ENCODE data around the gene PTPN3.

The PTPN3 gene

DNA sequence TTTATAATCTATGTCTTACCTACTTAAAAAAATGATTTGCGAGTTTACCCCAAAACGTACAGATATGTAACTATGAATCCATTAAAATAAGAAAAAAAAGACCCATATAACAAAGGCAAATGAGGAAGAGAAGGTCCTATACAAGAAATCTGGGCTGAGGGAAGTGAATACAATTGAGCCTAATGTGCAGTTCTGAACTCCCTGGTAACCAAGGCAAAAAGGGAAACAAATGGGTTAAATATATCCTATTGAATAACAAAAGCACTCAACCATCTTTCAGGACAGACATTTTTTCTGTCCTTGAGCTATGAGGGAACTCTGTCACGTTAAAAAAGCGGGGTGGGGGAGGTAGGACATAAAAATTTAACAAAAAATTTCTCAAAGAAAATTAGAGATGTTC lies 78.6 kb downstream of the PTPN3 start:
- no peak for DNase-seq

DNA sequence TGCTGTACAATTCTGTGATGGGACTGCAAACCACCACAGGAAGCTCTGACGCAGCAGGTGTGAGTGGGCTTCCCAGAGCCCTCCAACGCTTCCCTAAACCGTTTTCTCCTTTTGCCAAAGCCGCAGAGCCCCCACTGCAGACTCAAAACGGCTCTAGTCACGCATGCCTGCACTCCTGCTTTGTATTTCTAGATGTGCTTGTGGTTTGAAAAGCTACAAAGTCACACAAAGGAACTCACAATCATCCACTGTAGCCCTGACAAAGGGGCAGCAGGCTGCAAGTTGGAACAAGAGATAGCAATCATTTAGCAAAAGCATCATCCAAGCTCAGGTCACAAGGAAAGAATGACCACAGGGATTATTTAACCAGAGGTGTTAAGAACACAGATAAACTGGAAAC lies 79.3 kb downstream of the PTPN3 start:
- DNase-seq: no peak

DNA sequence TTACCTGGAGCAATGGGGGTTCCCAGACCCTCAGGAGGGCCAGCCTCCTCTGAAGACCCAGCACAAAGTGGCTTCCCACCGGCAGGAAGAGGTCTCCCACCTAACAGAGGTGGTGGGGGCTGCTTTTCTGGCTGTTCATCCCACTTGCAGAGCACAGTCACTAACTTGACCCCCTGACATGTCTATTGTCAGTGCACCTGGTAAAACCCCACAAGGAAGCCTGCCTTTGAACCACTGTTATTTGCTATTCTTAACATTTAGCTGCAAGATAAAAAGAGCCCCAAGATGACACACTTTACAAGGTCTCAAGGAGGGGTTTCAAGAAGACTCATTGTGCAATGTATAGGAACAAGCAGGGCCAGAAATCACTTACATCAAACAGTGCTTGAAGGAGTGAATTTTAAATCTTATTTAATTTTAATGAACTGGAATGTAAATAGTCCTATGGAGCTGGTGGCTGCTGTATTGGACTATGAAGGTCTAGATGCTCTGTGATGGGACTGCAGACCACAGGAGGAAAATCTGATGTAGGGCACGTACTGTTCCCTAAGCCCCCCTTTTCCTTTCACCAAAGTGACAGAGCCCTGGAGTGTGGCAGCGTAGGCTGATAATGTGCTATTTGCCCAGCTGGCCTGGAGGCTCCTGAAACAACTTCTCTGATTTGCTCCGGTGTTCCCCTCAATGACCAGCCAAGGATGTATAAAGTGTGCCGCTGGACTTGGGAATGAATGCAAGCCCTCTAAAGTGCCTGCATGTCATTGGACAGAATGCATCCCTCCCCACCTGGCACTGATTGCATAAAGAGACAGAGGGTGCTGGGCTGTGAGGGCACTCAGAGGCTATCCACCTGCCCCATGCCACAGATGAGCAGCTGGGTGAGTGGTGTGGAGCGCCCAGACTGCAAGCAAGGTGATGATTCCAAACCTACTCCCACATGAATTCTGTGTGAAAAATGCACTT lies 80.2 kb downstream of the PTPN3 start:
- no peak for DNase-seq

DNA sequence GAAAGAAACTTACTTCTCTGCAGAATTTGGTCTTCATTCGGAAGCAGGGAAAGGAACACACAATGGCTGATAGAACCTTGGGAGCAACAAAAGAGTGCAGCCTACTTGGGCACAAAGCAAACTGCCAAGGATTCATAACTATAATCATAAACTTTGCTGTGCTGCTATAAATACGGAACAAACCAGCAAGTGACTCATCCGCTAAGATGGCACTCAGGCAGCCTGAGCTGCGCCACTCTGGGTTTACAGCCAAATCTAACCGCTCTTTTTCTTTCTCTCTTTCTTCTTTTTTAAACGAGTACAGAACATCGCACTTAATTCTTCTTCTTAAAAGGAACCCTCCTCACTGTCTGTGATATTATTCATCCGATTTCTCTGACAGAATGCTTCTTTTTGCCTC lies 81.1 kb downstream of the PTPN3 start:
- no peak for DNase-seq

DNA sequence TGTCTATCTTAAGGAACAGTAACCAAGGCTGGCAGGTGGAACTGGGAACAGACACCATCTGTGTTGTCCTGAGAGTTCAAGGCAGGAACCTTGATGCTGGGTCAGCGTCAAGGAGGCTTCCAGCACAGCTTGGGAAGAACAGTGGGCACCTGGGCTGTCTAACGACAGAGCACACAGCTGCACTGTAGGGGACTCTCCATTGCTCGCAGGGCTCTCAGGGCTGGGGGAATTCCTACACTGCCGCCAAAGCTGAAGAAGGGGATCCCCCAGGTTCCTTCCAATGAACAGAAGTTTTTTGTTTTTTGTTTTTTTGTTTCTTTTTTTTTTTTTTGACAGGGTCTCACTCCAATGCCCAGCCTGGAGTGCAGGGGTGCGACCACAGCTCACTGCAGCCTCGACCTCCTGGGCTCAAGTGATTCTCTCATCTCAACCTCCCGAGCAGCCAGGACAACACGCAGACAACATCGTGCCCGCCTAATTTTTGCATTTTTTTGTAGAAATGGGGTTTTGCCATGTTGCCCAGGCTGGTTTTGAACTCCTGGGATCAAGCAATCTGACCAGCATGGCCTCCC lies 81.9 kb downstream of the PTPN3 start:
- no peak for DNase-seq

DNA sequence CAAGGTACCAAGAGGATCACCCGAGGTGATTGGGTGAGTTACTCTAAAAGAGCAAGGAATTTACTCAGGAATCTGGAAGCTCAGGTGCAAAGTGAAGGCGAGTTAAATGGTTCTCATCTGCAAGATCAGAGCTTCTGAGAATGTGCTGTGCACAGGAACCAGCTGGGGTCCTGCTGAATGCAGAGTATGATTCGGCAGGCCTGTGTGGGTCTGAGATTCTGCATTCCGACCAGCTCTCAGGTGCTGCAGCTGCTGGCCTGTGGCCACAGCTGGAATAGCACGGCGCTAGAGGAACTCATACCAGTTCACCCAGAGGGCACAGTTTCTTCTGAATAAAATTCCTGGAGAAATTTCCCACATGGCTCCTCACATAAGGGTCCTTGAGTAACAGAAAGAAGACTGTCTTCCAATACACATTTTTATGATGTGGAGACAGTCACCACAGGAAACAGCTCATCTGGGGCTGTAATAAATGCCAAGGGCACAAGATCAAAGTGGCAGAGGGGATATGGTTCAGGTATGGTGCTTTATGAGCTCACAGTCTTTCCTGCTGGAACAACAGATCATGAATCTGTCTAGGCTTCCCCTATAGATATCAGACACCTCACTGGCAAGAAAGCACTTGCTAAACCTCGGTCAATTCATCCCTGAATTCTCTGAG lies 83.9 kb downstream of the PTPN3 start:
- no peak for DNase-seq

DNA sequence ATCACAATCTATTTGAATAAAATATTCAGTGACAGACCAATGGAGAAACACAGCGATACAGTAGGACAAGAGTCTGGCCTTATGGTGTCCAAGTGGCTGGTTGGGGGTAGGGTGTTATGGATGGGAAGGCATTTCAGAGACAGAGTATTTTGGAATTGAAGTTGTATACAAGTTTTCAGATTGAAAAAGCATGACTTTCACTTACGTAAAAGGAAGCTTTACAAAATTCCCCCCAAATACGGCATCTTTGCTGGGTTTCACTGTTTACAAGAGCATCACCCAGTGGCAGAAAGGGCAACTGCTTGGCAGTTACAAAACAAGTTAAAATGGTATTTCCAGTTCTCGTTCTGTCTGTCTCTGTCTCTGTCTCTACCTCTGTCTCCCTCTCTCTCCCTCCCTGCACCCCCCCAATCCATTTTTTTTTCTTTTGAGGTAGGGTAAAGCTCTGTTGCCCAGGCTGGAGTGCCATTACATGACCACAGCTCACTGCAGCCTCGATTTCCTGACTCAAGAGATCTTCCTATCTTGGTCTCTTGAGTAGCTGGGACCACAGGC lies 86.2 kb downstream of the PTPN3 start:
- DNase-seq: no peak

DNA sequence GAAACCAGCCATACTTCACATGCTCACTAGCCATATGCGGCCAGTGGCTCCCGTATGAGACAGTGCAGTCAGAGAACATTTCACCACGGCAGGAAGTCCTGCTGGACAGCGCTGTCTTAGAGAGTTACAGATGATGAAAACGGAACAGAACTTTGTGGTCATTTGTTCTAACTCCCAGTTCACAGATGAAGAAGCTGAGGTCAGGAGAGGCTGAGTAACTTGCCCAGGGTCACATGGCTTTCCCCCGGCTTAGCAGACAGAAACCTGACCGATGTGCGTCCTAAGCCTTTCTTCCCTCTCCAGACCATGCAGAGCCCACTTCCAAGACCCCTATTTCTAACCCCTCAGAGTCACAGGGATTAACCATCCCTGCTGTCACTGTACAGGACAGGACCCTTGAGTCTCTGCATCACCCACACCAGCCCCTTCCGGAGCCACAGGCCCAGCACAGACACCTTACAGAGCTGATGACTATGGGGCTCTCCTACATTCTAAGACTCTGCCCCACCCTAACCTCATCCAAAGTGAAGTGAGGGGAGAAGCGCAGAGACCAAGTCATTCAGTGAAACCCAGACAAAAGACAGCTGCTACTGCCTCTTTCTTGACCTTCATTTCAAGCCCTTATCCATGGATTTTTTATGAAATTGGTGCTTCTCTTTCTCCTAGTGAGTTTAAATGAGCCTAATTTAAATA lies 86.9 kb downstream of the PTPN3 start:
- no peak for DNase-seq

DNA sequence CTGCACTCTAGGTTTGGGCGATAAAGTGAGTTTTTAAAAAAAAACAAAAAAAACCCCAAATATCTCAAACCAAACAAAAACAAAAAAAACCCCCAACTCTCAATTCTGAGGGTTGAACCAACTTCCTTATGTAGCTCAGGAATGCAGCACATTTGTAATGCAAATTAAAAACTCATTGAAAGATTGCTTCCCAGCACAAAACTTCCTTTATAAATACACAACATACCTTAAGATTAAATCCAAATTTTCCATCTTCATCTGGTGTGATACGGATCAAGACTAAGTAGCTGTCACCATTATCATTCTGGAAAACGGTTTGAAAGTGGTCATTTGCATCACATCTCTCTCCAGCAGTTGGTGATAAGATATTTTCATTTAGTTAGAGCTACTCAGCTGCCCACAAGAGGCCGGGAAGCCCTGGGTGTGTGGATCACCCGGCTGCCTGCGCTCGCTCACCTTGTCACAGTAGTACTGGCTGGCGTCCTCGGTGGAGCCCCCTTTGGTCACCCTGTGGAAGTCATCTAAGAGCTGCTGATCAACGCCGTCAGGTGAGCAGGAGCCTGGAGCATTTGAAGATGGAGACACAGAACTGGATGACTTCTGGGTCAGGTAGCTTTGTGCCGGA lies 88.2 kb downstream of the PTPN3 start:
- no peak for DNase-seq

DNA sequence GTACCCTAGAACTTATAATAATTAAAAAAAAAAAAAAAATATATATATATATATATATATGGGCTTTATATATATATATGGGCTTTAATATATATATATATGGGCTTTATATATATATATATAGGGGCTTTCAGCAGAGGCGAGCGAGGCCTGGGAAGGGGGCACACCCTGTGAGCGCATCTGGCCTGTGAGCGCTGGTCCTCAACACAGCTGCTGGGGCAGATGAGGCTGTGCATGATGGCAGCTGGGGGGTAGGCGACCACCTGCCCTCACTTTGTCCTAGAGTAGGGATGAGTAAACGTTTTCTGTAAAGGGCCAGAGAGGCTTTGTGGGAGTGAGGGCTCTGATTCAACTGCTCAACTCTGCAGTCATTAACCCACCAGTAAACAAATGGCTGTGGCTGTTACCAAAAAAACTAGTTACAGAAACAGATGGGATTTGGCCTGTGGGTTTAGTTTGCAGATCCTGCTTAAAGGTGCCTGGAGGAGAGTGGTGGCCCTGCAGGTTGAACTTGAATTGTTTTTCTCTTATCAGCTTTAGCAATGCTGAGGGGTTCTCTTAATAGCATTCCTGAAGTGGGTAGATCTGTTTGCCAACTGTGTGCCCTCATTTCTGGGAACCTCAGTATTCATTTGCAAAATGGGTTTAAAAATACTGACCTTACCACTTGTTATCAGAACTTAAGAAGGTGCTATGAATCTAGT lies 89.2 kb downstream of the PTPN3 start:
- no peak for DNase-seq

DNA sequence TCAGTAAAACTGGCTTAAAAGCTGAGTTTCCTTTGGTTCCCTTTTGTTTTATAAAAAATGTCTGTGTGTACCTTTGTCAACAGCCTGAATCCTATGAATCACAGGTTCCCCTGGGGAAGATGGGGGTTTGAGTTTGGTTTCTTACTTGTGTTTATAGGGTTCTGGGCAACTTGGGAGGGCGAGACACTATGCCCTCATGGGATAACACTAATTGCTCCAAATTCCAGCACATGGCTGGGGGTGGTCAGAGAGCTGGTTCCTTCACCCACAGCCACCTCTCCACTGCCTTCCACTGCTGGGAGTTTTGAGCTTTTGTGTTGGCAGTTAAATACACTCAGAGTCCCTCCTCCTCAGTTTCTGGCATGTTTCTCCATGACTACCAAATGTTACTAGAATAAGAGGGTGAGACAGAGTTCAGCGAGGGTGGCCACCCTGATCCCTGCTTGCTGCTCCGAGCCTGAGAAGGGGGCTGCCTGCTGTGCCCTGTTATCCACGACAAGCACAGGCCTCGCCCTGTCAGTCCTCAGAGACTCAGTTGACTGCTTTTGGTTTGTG lies 94.3 kb downstream of the PTPN3 start:
- DNase-seq: no peak

DNA sequence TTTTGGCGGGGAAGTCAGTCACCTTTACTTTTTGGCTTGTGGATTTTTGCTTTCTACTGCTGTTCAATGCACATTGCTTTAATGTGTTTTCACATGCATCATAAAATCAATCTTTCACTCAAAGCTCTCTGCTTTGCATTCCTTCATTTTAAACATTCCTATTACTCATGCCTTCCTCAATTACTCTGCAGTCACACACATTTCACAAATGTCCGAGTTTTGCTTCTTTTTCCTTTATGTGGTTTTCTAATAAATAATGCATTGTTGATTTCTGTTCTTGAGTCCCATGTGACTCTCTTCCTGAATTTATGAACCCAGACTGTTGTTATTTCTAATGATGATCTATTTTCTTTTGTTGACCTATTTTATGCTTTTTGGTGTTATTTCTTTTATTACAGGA lies 95.0 kb downstream of the PTPN3 start:
- DNase-seq: no peak

DNA sequence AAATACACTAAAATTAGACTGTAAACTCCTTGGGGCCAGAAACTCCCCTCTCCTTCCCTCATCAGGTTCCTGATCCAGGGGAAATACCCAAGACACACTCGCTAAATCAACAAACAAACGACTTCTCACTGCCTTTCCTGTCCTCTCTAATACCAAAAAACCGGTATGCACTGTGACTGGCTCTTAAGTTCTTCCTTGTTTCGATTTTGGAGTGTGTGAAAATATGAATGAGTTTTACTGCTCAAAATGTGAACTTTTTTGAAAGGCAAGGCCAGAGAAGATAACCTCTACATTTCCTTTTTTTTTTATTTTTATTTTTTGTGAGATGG lies 96.2 kb downstream of the PTPN3 start:
- no peak for DNase-seq

DNA sequence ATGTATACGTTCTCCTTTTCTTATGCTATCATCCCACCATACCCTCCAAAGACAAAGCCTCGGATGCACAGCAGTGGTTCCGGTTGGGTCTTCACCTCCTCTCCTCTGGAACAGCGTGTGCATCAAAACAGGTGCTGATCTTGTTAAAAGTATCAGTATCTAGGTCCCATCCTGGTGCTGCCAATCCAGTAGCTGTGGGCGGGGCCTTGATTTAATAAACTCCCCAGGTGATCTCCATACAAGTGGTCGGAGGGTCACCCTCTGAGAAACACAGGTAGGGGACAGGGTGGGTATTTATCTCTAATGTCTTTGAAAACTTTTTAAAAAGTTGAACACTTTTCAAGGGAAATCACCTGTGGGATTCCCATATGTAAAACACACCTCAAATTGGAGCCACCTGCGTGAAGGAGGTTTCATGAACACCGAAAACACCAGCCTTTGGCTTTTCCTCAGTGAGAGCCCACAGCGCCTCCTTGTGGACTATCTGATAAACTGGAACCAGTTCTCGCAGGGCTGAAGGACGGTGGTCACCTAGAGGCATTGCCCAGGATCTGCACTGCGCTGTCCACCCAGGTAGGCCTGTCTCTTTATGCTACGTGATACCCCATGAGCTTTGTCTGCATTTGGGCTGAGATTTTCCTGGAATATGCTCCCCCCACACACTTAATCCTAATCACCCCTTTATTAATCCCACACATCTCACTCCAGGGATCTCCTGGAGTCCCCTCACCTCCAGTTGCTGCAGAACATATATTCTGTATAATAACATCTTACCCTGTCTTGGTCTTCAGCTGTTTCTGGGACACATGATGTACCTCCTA lies 96.7 kb downstream of the PTPN3 start:
- no peak for DNase-seq

DNA sequence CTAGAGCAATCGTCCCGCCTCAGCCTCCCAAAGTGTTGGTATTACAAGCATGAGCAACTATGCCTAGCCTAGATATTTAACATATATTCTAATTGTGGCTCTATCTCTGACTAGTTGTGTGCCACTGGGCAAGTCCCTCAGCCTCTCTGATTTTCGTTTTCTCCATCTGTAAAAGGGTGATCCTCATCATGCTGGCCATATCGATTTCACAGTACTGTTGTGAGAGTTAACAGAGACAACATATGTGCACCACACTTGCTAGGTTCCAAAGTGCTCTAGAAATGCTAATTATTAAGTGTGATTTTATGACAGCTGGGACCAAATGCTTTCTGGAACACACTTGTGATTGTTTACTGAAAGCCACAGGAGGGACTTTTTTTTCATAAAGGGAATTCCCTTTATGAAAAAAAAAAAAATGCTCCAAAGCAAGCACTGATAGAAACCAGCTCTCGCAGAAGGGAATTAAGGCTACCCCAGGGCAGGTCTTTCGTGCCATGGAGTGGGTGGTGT lies 98.8 kb downstream of the PTPN3 start:
- DNase-seq: no peak

DNA sequence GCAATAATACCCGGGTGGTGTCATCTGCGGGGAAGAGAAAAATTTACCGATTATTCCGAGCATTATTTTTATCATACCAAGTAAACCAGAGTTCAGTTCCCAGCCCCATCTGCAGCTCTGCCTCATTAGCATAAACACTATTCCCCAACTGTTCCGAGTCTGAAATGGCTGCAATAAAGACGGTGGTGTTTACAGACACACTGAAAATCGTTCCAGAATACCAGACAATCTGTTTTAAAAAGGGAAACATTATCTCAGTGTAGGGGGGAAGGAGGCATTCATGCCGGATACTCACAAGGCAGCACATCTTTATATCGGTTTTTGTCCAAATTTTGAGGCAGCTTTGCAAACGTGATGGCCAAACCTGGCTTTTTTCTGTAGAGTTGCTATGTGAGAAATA lies 106.9 kb downstream of the PTPN3 start:
- no peak for DNase-seq

DNA sequence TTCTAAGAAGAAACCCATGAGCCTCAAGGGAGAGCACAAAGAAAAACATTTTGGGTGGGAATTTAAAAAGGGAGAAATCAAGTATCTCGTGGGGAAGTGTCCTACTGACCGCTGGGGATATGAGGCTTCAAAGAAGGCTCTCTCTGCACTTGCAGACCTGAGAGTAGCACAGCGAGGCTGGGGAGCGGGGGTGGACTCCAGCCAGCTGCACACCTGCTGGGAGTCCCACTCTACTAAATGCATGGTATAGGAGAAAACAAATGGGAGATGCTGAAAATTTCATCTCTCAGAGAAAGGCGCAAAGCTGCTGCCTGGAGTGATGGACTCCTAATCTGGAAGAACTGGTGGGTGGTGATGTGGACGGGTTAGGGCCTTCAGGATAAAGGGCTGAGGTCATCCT lies 110.3 kb downstream of the PTPN3 start:
- no peak for DNase-seq

DNA sequence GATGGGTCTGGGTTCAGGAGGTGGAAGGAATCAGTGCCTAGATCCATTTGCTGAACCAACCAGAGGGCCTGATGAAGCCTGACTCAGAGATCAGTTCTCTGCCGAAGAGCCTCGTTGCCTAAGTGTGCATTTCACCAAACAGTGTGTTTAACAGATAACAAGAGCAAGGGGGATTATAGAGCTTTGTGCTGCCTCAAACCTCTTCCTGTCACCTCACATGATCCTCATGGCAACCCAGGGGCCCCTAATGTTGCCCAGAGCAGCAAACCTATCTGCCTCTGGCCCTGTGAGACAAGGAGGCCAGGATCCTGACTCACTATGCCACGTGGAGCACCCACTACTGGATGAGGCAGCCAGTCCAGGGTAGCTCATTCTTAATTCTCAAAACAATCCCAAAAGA lies 110.9 kb downstream of the PTPN3 start:
- no peak for DNase-seq

DNA sequence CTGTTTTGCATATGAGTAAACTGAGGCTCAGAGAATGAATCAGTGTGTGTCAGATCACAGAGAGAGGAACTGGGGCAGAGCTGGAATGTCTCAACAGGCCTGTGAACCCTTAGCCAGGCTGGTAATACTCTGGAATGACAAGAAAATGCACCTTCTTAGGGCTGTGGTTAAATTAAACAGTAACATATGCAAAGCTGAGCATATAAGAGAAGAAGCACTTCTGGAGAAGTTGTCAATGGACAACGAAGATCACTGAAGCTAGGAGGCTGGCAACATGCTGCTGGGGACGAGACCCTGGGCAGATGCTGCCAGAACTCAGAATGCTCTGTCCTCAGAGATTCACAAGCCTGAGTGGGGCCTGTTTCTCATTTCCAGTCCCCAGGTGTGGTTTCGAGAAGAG lies 112.6 kb downstream of the PTPN3 start:
- DNase-seq: no peak

DNA sequence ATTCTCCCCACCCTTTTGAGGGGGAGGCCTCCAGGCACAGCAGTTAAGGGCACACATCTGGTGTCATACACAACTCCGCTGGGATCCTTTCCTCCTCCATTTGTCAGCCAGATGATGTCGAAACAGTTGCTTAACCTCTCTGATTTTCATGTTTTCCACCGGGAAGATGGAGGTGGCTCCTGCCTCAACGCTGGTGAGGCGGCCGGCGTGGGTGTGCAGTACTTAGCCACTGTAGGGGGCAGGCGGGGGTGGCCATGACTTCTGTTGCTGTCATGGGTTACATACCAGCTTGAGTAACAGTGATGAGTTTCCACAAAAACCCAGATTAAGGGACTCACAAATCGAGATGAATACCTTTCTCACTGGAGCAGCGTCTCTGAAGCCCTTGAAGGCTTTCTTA lies 114.2 kb downstream of the PTPN3 start:
- no peak for DNase-seq

DNA sequence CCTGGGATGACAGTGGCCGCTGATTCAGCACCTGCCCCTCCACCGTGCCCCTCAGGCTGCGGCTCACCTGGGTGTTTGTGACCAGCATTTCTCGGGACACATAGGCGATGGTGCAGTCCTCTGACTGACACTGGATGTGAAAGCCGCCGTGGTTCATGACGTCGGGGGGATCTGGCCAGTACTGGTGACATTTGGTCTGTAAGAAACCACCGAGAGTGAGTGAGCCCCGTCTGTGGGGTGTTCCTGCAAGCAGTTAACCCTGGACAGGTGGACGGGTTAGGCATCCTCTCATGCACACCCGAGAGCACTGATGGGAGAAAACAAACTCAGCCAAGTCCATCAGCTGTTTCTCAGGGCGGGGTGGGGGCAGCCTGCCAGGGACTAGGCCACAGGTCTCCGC lies 114.8 kb downstream of the PTPN3 start:
- no peak for DNase-seq
